Astrocyte (in vitro differentiated cells and primary cell): Measurements from ENCODE around the gene CNKSR3. TPM values are rescaled to one million over a fixed set of nuclear protein-coding genes. Genes with fewer than 3 reads are reported as not detected.
A peak's percentile ranks its signal among the peaks of the same experiment; 100 is the strongest.

Source experiments
- DNase-seq: peaks from one replicate; pipeline ENCODE4 v3.0.0-alpha.2; 2010; ENCODE audit warnings: low read depth
- FAIRE-seq: peaks from 2 replicates; lab custom pipeline; 2011; peaks lifted over from hg19 to GRCh38; lab: Jason Lieb, UNC
- H2AFZ ChIP-seq: 2 replicates; pipeline ENCODE4 v1.6.0; 2012; ENCODE audit warnings: low read depth, low read length, inconsistent platforms
- H3K27ac ChIP-seq: 2 replicates; pipeline ENCODE4 v1.5.1; 2011; ENCODE audit warnings: low read depth, low read length, inconsistent platforms
- H3K27me3 ChIP-seq: 2 replicates; pipeline ENCODE4 v1.6.0; 2011; ENCODE audit warnings: low read length, inconsistent platforms; ENCODE audit not compliant: insufficient read depth
- H3K36me3 ChIP-seq: 2 replicates; pipeline ENCODE4 v1.5.1; 2011; ENCODE audit warnings: low read length, inconsistent platforms; ENCODE audit not compliant: insufficient read depth
- H3K4me1 ChIP-seq: 2 replicates; pipeline ENCODE4 v1.5.1; 2011; ENCODE audit warnings: low read length, inconsistent platforms; ENCODE audit not compliant: insufficient read depth
- H3K4me2 ChIP-seq: 2 replicates; pipeline ENCODE4 v1.6.0; 2012; ENCODE audit warnings: low read length, inconsistent platforms
- H3K4me3 ChIP-seq: 2 replicates; pipeline ENCODE4 v1.5.1; 2011; ENCODE audit warnings: low read depth, mild to moderate bottlenecking, low read length, inconsistent platforms; ENCODE audit not compliant: insufficient read depth
- H3K79me2 ChIP-seq: 2 replicates; pipeline ENCODE4 v1.6.0; 2012; ENCODE audit warnings: mild to moderate bottlenecking, low read length, inconsistent platforms; ENCODE audit not compliant: insufficient read depth
- H3K9ac ChIP-seq: 2 replicates; pipeline ENCODE4 v1.6.0; 2012; ENCODE audit warnings: mild to moderate bottlenecking, low read length, inconsistent platforms
- H3K9me3 ChIP-seq: 2 replicates; pipeline ENCODE4 v1.5.1; 2012; ENCODE audit warnings: low read depth, mild to moderate bottlenecking, low read length, inconsistent platforms; ENCODE audit not compliant: insufficient read depth
- H4K20me1 ChIP-seq: 2 replicates; pipeline ENCODE4 v1.6.0; 2012; ENCODE audit warnings: low read length, inconsistent platforms; ENCODE audit not compliant: insufficient read depth
- H3K27ac Mint-ChIP-seq: one replicate; pipeline ENCODE4 v1.8.0; 2021; ENCODE audit warnings: mild to moderate bottlenecking, mixed read lengths; ENCODE audit not compliant: unreplicated experiment
- H3K27me3 Mint-ChIP-seq: one replicate; pipeline ENCODE4 v1.8.0; 2021; ENCODE audit warnings: low read depth, mixed read lengths; ENCODE audit not compliant: unreplicated experiment
- H3K36me3 Mint-ChIP-seq: one replicate; pipeline ENCODE4 v1.8.0; 2021; ENCODE audit warnings: low read depth, mixed read lengths; ENCODE audit not compliant: unreplicated experiment
- H3K4me1 Mint-ChIP-seq: one replicate; pipeline ENCODE4 v1.8.0; 2021; ENCODE audit warnings: low read depth, mixed read lengths; ENCODE audit not compliant: unreplicated experiment
- H3K4me3 Mint-ChIP-seq: one replicate; pipeline ENCODE4 v1.8.0; 2021; ENCODE audit warnings: mild to moderate bottlenecking, moderate library complexity, mixed read lengths; ENCODE audit not compliant: unreplicated experiment
- H3K9me3 Mint-ChIP-seq: one replicate; pipeline ENCODE4 v1.8.0; 2021; ENCODE audit warnings: mild to moderate bottlenecking, mixed read lengths; ENCODE audit not compliant: unreplicated experiment
- CTCF ChIP-seq: IDR thresholded peaks from 2 replicates; pipeline ENCODE4 v1.5.1; 2011; ENCODE audit warnings: low read depth, mild to moderate bottlenecking, inconsistent platforms, low read length, moderate library complexity; ENCODE audit not compliant: insufficient read depth
- EZH2 ChIP-seq: IDR thresholded peaks from 2 replicates; pipeline ENCODE4 v1.6.1; 2012; ENCODE audit warnings: mild to moderate bottlenecking, low read length, inconsistent platforms; ENCODE audit not compliant: insufficient read depth
- total RNA-seq: library from RNA; stranded (reverse); gene quantifications from 2 replicates; pipeline ENCODE4 v1.2.1, GENCODE V29; 2021

Gene CNKSR3
- total RNA-seq, 1 donor from 2014 or later = 11.1 TPM

- Histone ChIP-seq H3K4me1 (peaks cover 27% of the 10 kb centered on the region), H2AFZ (peak overlapping the region; percentile 23), H3K27ac (no peak overlapping the region), H3K27me3 (no peaks in the 10 kb centered on the region), H3K79me2 (no peaks in the 10 kb centered on the region), H4K20me1 (no peaks in the 10 kb centered on the region), H3K4me2 (peak overlapping the region; percentile 45), H3K36me3 (no peaks in the 10 kb centered on the region), H3K9me3 (no peaks in the 10 kb centered on the region), H3K9ac (no peak overlapping the region), H3K4me3 (no peak overlapping the region)
- no peak for TF ChIP-seq CTCF
- no peak for TF ChIP-seq EZH2
- Mint-ChIP-seq H3K4me1 (peaks cover 14% of the 10 kb centered on the region), H3K36me3 (peaks cover 18% of the 10 kb centered on the region), H3K27me3 (no peaks in the 10 kb centered on the region), H3K4me3 (no peak overlapping the region), H3K27ac (peak overlapping the region; percentile 12), H3K9me3 (no peaks in the 10 kb centered on the region)
- DNase-seq = peak; percentile 74
- FAIRE-seq = no peak
Measured at GRCh38 chr6:154403788-154404187, 106.7 kb downstream of the CNKSR3 start.

DNA sequence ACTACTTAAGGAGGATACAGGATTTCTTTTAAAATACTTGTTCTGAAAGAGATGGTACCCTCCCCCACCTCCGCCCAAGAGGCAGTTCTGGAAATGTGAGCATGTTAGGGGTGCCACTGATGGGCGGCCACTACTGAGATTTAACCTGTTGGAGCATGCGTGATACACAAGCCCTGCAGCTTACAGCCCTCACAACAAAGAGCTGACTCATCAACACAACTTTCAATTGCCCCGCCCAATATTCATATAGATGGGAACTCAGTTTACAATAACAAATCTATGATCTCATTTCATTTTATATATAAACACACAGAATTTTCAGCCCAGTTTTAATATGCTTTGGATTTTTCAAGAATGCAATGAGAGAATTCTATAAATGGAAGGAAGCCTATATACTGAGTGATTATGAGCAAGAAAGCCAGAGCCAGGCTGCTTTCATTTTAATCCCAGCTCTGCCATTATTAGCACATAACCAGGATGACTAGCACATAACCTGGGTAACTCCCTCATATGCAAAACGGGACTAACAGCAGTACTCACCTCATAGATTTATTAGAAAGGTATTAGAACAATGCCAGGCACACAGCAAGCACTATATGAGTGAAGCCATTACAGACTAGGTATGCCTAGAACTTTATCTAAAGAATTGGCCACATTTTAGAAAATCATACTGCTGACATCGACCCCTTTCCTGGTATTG, 108.3 kb downstream of the CNKSR3 start:
- Mint-ChIP-seq H3K27ac (no peak overlapping the region), H3K9me3 (no peaks in the 10 kb centered on the region), H3K4me3 (no peak overlapping the region), H3K4me1 (peaks cover 14% of the 10 kb centered on the region), H3K27me3 (no peaks in the 10 kb centered on the region), H3K36me3 (peaks cover 19% of the 10 kb centered on the region)
- peaks cover 29% of the 10 kb centered on the region for H3K4me1 ChIP-seq
- H3K79me2 ChIP-seq = no peaks in the 10 kb centered on the region
- no peak overlapping the region for H3K4me3 ChIP-seq
- no peak overlapping the region for H2AFZ ChIP-seq
- no peaks in the 10 kb centered on the region for H4K20me1 ChIP-seq
- DNase-seq = no peak
- no peak for FAIRE-seq
- H3K27me3 ChIP-seq = no peaks in the 10 kb centered on the region
- no peak overlapping the region for H3K27ac ChIP-seq
- no peaks in the 10 kb centered on the region for H3K9me3 ChIP-seq
- TF ChIP-seq CTCF (no peak), EZH2 (no peak)
- no peak overlapping the region for H3K9ac ChIP-seq
- H3K36me3 ChIP-seq = no peaks in the 10 kb centered on the region
- H3K4me2 ChIP-seq = no peak overlapping the region

DNA sequence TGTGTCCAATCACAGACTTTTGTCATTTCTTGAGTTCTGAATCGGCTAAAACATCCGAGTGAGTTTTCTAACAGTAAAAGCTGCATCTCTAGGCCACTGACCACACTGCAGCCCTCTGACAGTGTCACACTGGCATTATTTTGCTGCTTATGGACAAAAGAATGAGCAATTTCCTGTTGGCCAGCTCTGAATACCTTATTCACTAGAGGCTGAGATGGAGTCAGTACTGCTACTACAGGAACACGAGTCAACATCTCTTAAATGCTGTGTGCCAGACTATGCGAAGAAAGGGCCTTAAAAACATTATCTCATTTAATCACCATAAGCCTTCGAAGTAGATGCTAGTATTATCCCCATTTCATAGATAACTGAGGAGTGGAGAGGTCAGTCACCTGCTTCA, 111.4 kb downstream of the CNKSR3 start:
- Mint-ChIP-seq H3K27me3 (no peaks in the 10 kb centered on the region), H3K9me3 (no peaks in the 10 kb centered on the region), H3K27ac (peak overlapping the region; percentile 31), H3K4me1 (peaks cover 14% of the 10 kb centered on the region), H3K36me3 (peaks cover 8% of the 10 kb centered on the region), H3K4me3 (no peak overlapping the region)
- no peaks in the 10 kb centered on the region for H3K27me3 ChIP-seq
- H3K79me2 ChIP-seq = no peaks in the 10 kb centered on the region
- H3K4me2 ChIP-seq = peak overlapping the region; percentile 53
- peak overlapping the region; percentile 28 for H3K27ac ChIP-seq
- DNase-seq (peak; percentile 77), FAIRE-seq (no peak)
- H3K9ac ChIP-seq = peak overlapping the region; percentile 28
- TF ChIP-seq EZH2 = no peak
- peak overlapping the region; percentile 11 for H3K4me3 ChIP-seq
- no peaks in the 10 kb centered on the region for H3K36me3 ChIP-seq
- no peaks in the 10 kb centered on the region for H4K20me1 ChIP-seq
- H3K4me1 ChIP-seq = peaks cover 17% of the 10 kb centered on the region
- peak overlapping the region; percentile 41 for H2AFZ ChIP-seq
- H3K9me3 ChIP-seq = no peaks in the 10 kb centered on the region
